Iris pigment epithelial cell (primary cell): ENCODE results near the gene NELL2.

Source experiments
- DNase-seq: peaks from one replicate; pipeline ENCODE4 v3.0.0-alpha.2; 2011; ENCODE audit warnings: low read depth

Gene NELL2

GRCh38 chr12:44618946-44619345 lies 257.2 kb downstream of the NELL2 start:
- DNase-seq, result no peak

- DNase-seq, result peak; percentile 10
Observed at GRCh38 chr12:44616402-44616801, 259.7 kb downstream of the NELL2 start.

- DNase-seq, result no peak
Observed at GRCh38 chr12:44611538-44611937, 264.6 kb downstream of the NELL2 start.

- no peak for DNase-seq
Observed at GRCh38 chr12:44603701-44604100, 272.4 kb downstream of the NELL2 start.

GRCh38 chr12:44592626-44593025 lies 283.5 kb downstream of the NELL2 start:
- DNase-seq, result no peak

GRCh38 chr12:44589697-44590096 lies 286.4 kb downstream of the NELL2 start:
- peak; percentile 16 for DNase-seq

GRCh38 chr12:44588651-44589050 lies 287.5 kb downstream of the NELL2 start:
- DNase-seq, result no peak

- DNase-seq, result no peak
Observed at GRCh38 chr12:44584625-44585024, 291.5 kb downstream of the NELL2 start.

GRCh38 chr12:44582521-44582920 lies 293.6 kb downstream of the NELL2 start:
- no peak for DNase-seq

GRCh38 chr12:44581642-44582242 lies 294.4 kb downstream of the NELL2 start:
- DNase-seq, result no peak

GRCh38 chr12:44574586-44574985 lies 301.5 kb downstream of the NELL2 start:
- DNase-seq, result peak; percentile 3

- no peak for DNase-seq
Observed at GRCh38 chr12:44573723-44574122, 302.4 kb downstream of the NELL2 start.

GRCh38 chr12:44571006-44571550 lies 305.0 kb downstream of the NELL2 start:
- DNase-seq, result no peak

- no peak for DNase-seq
Observed at GRCh38 chr12:44570036-44570583, 306.0 kb downstream of the NELL2 start.

- no peak for DNase-seq
Observed at GRCh38 chr12:44565163-44565562, 311.0 kb downstream of the NELL2 start.

GRCh38 chr12:44563486-44563885 lies 312.6 kb downstream of the NELL2 start:
- DNase-seq, result no peak

- DNase-seq, result no peak
Observed at GRCh38 chr12:44558340-44559100, 317.6 kb downstream of the NELL2 start.

GRCh38 chr12:44555454-44555853 lies 320.7 kb downstream of the NELL2 start:
- no peak for DNase-seq

GRCh38 chr12:44551631-44552030 lies 324.5 kb downstream of the NELL2 start:
- DNase-seq, result no peak

GRCh38 chr12:44550377-44550776 lies 325.7 kb downstream of the NELL2 start:
- no peak for DNase-seq

GRCh38 chr12:44546060-44546459 lies 330.1 kb downstream of the NELL2 start:
- no peak for DNase-seq

GRCh38 chr12:44544018-44544417 lies 332.1 kb downstream of the NELL2 start:
- no peak for DNase-seq

GRCh38 chr12:44542716-44543115 lies 333.4 kb downstream of the NELL2 start:
- DNase-seq, result no peak
